Measurements from ENCODE around the gene NYNRIN. TPM values are rescaled to one million over a fixed set of nuclear protein-coding genes. Genes with fewer than 3 reads are reported as not detected.

Gene NYNRIN
- total RNA-seq, 4 donors from 2014 or later: 4.7 to 14.7 (median 11.8) TPM

- H3K27ac ChIP-seq: no peak overlapping the region
- no peaks in the 10 kb centered on the region for H3K27me3 ChIP-seq
- no peaks in the 10 kb centered on the region for H3K9me3 ChIP-seq
- H3K36me3 ChIP-seq: peaks cover 0 to 72% (median 6%) of the 10 kb centered on the region in 3 donors
- intact Hi-C loops (cut with DNase I): no loop called here
- 72 to 92% methylated on average over 4 to 6 of the region's 6 CpGs for WGBS, 2 donors
- DNase-seq: no peak
- no peak overlapping the region for H3K4me3 ChIP-seq
- peaks cover 0 to 41% (median 13%) of the 10 kb centered on the region in 3 donors for H3K4me1 ChIP-seq
- TF ChIP-seq CTCF (IDR thresholded peaks at IDR 0.05): no peak
- no peak for TF ChIP-seq POLR2A (IDR thresholded peaks at IDR 0.05)
Measured at GRCh38 chr14:24406416-24406815, 7.6 kb downstream of the NYNRIN start.

GRCh38 chr14:24407608-24408325, 9.0 kb downstream of the NYNRIN start:
- H3K9me3 ChIP-seq: no peaks in the 10 kb centered on the region
- no peak for TF ChIP-seq CTCF (IDR thresholded peaks at IDR 0.05)
- TF ChIP-seq POLR2A (IDR thresholded peaks at IDR 0.05): no peak
- no peak overlapping the region for H3K4me3 ChIP-seq
- H3K27ac ChIP-seq: no peak overlapping the region
- no peak for DNase-seq
- H3K4me1 ChIP-seq: peaks cover 0 to 32% (median 7%) of the 10 kb centered on the region in 3 donors
- H3K27me3 ChIP-seq: no peaks in the 10 kb centered on the region
- intact Hi-C loops (cut with DNase I): no loop called here
- 84 to 100% methylated on average over 2 to 6 of the region's 18 CpGs for WGBS, 2 donors
- peaks cover 0 to 81% (median 6%) of the 10 kb centered on the region in 3 donors for H3K36me3 ChIP-seq

GRCh38 chr14:24408764-24409163, 10.0 kb downstream of the NYNRIN start:
- intact Hi-C loops (cut with DNase I): no loop called here
- Histone ChIP-seq H3K4me3 (no peak overlapping the region), H3K27me3 (no peaks in the 10 kb centered on the region), H3K27ac (no peak overlapping the region), H3K9me3 (no peaks in the 10 kb centered on the region), H3K36me3 (peaks cover 0 to 86% (median 6%) of the 10 kb centered on the region in 3 donors), H3K4me1 (peaks cover 0 to 22% (median 2%) of the 10 kb centered on the region in 3 donors)
- DNase-seq: no peak
- 33% methylated on average over 2 of the region's 3 CpGs; no CpG with 5 or more reads in 1 of the 2 donors for WGBS, 2 donors
- TF ChIP-seq CTCF (IDR thresholded peaks at IDR 0.05): no peak
- no peak for TF ChIP-seq POLR2A (IDR thresholded peaks at IDR 0.05)

GRCh38 chr14:24409192-24409591, 10.4 kb downstream of the NYNRIN start:
- Histone ChIP-seq H3K4me1 (peaks cover 0 to 18% (median 0%) of the 10 kb centered on the region in 3 donors), H3K4me3 (no peak overlapping the region), H3K27me3 (no peaks in the 10 kb centered on the region), H3K36me3 (peaks cover 0 to 91% (median 10%) of the 10 kb centered on the region in 3 donors), H3K27ac (no peak overlapping the region), H3K9me3 (no peaks in the 10 kb centered on the region)
- no peak for TF ChIP-seq POLR2A (IDR thresholded peaks at IDR 0.05)
- no peak for TF ChIP-seq CTCF (IDR thresholded peaks at IDR 0.05)
- intact Hi-C loops (cut with DNase I): no loop called here
- WGBS, 2 donors: 76 to 79% methylated on average over 3 to 5 of the region's 6 CpGs
- no peak for DNase-seq

GRCh38 chr14:24409956-24410355, 11.2 kb downstream of the NYNRIN start:
- Histone ChIP-seq H3K27me3 (no peaks in the 10 kb centered on the region), H3K4me3 (no peak overlapping the region), H3K4me1 (peaks cover 0 to 10% (median 0%) of the 10 kb centered on the region in 3 donors), H3K36me3 (peaks cover 0 to 93% (median 18%) of the 10 kb centered on the region in 3 donors), H3K9me3 (no peaks in the 10 kb centered on the region), H3K27ac (no peak overlapping the region)
- intact Hi-C loops (cut with DNase I): no loop called here
- no peak for DNase-seq
- 85 to 86% methylated on average over 7 to 9 of the region's 10 CpGs for WGBS, 2 donors
- TF ChIP-seq CTCF (IDR thresholded peaks at IDR 0.05) (no peak), POLR2A (IDR thresholded peaks at IDR 0.05) (no peak)
